GM18951 (cell line): ENCODE results near the gene TCF3.

Experiments used
- POLR2A ChIP-seq: IDR thresholded peaks from 4 replicates; pipeline ENCODE4 v1.6.1; 2011; ENCODE audit warnings: mild to moderate bottlenecking; ENCODE audit not compliant: insufficient read length, insufficient read depth; ENCODE audit errors: extremely low read depth
- in situ Hi-C: fragments of 300-500 bp; cut with MboI; formaldehyde crosslinking; loops from one replicate; pipeline ENCODE4 v1.12.0; 2022; ENCODE audit warnings: low sequenced_read_pairs, mixed read lengths, inconsistent platforms; ENCODE audit not compliant: unreplicated experiment

The TCF3 gene

GRCh38 chr19:1579222-1579621 is 73.2 kb downstream of the TCF3 start:
- in situ Hi-C loops, result no loop called here
- no peak for TF ChIP-seq POLR2A

- in situ Hi-C loops, result no loop called here
- TF ChIP-seq POLR2A, result no peak
Observed at GRCh38 chr19:1577929-1578618, 74.3 kb downstream of the TCF3 start.

GRCh38 chr19:1577090-1577928 is 75.1 kb downstream of the TCF3 start:
- in situ Hi-C loops, result no loop called here
- TF ChIP-seq POLR2A, result no peak

GRCh38 chr19:1576242-1577089 is 75.9 kb downstream of the TCF3 start:
- in situ Hi-C loops, result no loop called here
- TF ChIP-seq POLR2A, result no peak

- peak; percentile 22 for TF ChIP-seq POLR2A
- in situ Hi-C loops, result no loop called here
Observed at GRCh38 chr19:1575323-1576241, 76.8 kb downstream of the TCF3 start.

GRCh38 chr19:1574354-1575136 is 77.9 kb downstream of the TCF3 start:
- in situ Hi-C loops, result no loop called here
- TF ChIP-seq POLR2A, result no peak

GRCh38 chr19:1572795-1573194 is 79.6 kb downstream of the TCF3 start:
- no peak for TF ChIP-seq POLR2A
- in situ Hi-C loops, result no loop called here

- TF ChIP-seq POLR2A, result no peak
- in situ Hi-C loops, result no loop called here
Observed at GRCh38 chr19:1571358-1571757, 81.1 kb downstream of the TCF3 start.

- no peak for TF ChIP-seq POLR2A
- in situ Hi-C loops, result no loop called here
Observed at GRCh38 chr19:1570836-1571235, 81.6 kb downstream of the TCF3 start.

GRCh38 chr19:1569997-1570396 is 82.4 kb downstream of the TCF3 start:
- in situ Hi-C loops, result no loop called here
- TF ChIP-seq POLR2A, result no peak

- no peak for TF ChIP-seq POLR2A
- in situ Hi-C loops, result no loop called here
Observed at GRCh38 chr19:1568320-1569019, 83.9 kb downstream of the TCF3 start, which contains the start of gene MEX3D. Gene MEX3D (minus strand): TSS chr19:1568325. CDS start chr19:1568058, 267 bp downstream.

GRCh38 chr19:1567848-1568227 is 84.6 kb downstream of the TCF3 start:
- in situ Hi-C loops, result no loop called here

More at GRCh38 chr19:1567848-1568227, 84.6 kb downstream of the TCF3 start:
- no peak for TF ChIP-seq POLR2A
